Fibroblast of mammary gland (primary cell): ENCODE results near the gene PSAP.

Source experiments
- DNase-seq: peaks from one replicate; pipeline ENCODE4 v3.0.0-alpha.2; 2010; ENCODE audit warnings: low read depth
- H3K4me3 ChIP-seq: 2 replicates; pipeline ENCODE4 v1.5.1; 2011; ENCODE audit warnings: low read depth, mild to moderate bottlenecking, low read length, moderate library complexity; ENCODE audit not compliant: control insufficient read depth
- TF ChIP-seq, protein P1 (sequence below): conservative IDR thresholded peaks from 2 replicates; pipeline ENCODE4 v1.5.1; 2011; ENCODE audit warnings: low read depth, low read length, inconsistent platforms; ENCODE audit not compliant: control insufficient read depth, insufficient read depth

PSAP gene

DNA sequence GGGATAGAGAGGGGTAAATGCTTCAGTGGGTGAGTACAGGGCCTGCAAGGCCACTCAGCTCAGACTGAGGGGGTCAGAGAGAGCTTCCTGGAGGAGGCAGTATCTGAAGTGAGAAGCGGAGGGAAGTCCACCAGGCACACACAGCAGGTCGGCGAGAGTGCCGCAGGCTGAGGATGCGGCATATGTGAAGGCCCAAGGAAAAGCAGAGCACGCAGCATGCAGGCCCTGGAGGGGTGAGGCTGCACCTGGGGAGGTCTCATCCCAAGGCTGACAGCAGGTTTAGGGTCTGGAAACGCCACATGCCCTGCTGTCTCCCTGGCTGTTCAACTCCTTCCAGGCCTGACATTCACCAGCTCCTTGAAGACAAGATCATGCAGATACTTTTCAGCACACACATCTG lies 40.4 kb upstream of the PSAP start:
- no peak overlapping the region for H3K4me3 ChIP-seq
- TF ChIP-seq, protein P1, sequence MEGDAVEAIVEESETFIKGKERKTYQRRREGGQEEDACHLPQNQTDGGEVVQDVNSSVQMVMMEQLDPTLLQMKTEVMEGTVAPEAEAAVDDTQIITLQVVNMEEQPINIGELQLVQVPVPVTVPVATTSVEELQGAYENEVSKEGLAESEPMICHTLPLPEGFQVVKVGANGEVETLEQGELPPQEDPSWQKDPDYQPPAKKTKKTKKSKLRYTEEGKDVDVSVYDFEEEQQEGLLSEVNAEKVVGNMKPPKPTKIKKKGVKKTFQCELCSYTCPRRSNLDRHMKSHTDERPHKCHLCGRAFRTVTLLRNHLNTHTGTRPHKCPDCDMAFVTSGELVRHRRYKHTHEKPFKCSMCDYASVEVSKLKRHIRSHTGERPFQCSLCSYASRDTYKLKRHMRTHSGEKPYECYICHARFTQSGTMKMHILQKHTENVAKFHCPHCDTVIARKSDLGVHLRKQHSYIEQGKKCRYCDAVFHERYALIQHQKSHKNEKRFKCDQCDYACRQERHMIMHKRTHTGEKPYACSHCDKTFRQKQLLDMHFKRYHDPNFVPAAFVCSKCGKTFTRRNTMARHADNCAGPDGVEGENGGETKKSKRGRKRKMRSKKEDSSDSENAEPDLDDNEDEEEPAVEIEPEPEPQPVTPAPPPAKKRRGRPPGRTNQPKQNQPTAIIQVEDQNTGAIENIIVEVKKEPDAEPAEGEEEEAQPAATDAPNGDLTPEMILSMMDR = no peak
- no peak for DNase-seq

DNA sequence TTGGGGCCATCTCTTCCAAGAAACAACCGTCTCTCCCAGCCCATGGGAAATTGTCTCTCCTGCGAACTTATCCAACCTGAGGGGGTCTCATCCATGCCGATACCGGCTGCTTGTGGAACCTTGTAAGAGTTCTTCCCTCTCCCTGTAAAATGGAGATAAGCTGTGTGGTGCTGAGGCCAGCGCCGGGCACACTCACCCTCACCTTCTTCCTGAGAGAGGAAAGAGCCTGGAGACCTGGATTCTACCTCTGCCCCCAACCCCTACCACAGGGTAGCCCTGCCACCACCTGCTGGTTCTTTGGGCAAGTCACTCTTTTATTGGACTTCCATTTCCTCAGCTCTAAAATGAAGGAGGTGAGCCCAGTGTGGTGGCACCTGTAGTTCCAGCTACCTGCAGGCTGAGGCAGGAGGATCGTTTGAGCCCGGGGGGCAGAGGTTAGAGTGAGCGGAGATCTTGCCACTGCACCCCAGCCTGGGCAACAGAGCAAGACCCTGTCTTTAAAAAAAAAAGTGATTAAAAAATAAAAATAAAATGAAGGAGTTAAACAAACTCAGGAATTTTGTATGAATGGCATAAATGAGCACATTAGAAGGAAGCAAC lies 38.4 kb upstream of the PSAP start:
- DNase-seq = no peak
- H3K4me3 ChIP-seq = peak overlapping the region; percentile 58

GRCh38 chr10:71888623-71889387 lies 37.8 kb upstream of the PSAP start:
- TF ChIP-seq, protein P1 = no peak
- DNase-seq = peak; percentile 85
- H3K4me3 ChIP-seq = peak overlapping the region; percentile 58

More for the DNA sequence above, 38.4 kb upstream of the PSAP start:
- TF ChIP-seq, protein P1 = no peak

GRCh38 chr10:71888248-71888622 lies 37.2 kb upstream of the PSAP start:
- peak overlapping the region; percentile 58 for H3K4me3 ChIP-seq
- TF ChIP-seq, protein P1 = no peak
- no peak for DNase-seq

DNA sequence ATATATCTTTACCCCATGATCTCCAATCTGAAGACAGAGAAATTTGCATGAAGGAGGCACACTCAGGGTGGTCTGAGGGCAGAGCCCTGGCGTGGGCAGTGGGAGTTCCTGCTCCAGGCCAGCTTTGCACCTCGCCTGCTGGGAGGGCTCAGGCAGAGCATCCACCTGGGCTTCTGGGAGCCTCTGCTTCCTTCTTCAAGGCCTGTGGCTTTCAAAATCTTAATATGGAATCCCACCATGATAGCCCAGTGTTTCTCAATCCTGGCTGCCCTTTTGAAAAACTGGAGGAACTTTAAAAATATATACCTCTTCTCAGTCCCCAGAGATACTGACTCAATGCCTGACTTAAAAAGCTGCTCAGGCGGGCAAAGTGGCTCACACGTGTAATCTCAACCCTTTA lies 36.7 kb upstream of the PSAP start:
- no peak overlapping the region for H3K4me3 ChIP-seq
- TF ChIP-seq, protein P1 = no peak
- peak; percentile 39 for DNase-seq

DNA sequence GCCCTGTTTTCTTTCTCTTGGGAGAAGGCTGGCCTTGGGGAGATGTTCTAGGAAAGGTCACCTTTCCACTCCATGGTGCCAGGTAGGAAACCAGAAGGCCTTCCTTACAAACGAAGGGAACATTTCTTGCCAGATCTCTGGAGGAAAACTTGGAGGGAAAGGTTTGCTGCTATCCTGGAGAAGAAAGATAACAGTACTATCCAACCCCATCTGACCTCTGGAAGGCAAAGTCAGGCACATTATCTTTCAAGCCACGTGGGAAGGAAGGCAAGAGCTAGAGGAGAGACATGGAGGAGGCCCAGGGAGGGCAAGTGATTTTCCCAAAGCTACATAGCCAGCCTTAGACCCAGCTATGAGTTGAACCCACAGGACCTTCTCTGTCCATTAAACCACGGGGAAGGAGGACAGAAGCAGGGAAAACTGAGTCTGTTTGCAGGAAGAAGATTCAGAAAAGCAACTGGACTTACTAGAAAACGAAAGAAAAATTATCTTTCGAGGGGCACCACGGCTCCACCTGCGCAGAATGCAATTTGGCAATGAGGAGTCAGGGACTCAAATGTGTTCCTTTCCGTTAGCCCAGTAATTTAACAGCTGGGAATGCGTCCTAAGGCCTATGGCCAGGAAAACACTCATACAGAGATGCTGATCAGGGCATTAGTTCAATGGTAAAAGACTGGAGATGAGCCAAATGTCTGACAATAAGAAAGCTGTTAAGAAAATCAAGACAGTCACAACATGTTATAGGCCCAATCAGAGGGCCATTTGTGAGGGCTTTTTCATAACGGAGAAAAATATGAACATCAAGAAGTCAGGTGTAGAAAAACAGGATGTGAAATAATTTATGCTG lies 32.0 kb upstream of the PSAP start:
- no peak overlapping the region for H3K4me3 ChIP-seq
- TF ChIP-seq, protein P1 = no peak
- peak; percentile 45 for DNase-seq
